Fibroblast of lung (primary cell): ENCODE data around the gene IGF1.

ENCODE experiments used
- EZH2 ChIP-seq: IDR thresholded peaks from 2 replicates; pipeline ENCODE4 v1.5.1; 2012; ENCODE audit warnings: low read length, control low read depth, mild to moderate bottlenecking; ENCODE audit errors: missing control alignments
- TF ChIP-seq, protein P1 (sequence below), 2 donors: IDR thresholded peaks in 1 of 2; conservative IDR thresholded peaks in 1 of 2; 1 replicate in 1 of 2; 2 replicates in 1 of 2; pipeline ENCODE4 v1.5.1; 2011 to 2012; ENCODE audit warnings: low read length in 2 of 2, control low read depth in 1 of 2, inconsistent platforms in 1 of 2, low read depth in 1 of 2, mild to moderate bottlenecking in 1 of 2

DNA sequence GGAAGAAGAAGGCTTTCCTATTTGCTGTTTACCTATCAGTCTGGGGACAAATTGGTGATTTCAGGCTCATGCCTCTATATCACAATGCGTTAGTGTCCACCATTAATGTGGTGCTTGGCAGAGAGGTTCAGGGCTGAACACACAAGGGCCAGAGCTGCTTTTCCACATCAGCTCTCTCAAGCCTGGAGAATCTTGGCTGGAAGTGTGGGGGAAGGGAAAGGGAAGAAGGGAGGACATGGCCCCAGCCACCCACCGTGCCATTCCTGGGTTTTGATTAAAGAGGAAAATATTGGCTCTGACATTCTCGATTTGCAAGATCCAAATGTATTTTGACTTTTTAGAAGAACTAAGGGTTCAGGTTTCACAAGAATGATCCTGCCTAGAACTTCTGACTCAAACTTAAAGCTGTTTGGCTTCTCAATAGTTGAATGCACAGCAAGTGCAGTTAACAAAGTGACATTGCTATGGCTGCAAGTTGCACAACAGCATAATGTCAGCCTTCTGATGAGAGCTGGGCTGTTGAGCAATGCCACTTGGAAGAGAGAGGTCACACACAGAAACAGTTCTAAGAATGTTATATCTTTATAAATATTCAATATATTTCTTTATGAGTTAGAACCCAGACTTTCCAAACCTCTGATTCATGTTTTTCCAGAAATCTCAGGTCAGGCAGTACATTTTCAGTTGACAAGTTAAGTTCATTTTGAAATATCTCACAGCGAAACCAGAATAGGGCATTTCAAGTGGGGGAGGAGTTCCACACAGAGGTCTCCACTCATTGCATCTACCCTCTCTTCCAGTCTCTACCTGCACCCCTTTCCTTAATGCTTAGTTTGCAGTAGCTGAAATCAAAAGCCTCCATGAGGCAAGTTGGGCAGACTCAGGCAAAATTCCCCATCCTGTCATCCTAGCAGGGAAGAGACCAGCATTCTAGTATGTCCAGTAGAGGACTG lies 25.3 kb downstream of the IGF1 start:
- TF ChIP-seq, protein P1, sequence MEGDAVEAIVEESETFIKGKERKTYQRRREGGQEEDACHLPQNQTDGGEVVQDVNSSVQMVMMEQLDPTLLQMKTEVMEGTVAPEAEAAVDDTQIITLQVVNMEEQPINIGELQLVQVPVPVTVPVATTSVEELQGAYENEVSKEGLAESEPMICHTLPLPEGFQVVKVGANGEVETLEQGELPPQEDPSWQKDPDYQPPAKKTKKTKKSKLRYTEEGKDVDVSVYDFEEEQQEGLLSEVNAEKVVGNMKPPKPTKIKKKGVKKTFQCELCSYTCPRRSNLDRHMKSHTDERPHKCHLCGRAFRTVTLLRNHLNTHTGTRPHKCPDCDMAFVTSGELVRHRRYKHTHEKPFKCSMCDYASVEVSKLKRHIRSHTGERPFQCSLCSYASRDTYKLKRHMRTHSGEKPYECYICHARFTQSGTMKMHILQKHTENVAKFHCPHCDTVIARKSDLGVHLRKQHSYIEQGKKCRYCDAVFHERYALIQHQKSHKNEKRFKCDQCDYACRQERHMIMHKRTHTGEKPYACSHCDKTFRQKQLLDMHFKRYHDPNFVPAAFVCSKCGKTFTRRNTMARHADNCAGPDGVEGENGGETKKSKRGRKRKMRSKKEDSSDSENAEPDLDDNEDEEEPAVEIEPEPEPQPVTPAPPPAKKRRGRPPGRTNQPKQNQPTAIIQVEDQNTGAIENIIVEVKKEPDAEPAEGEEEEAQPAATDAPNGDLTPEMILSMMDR (conservative IDR thresholded peaks at IDR 0.05 in 1 of 2, IDR thresholded peaks at IDR 0.05 in 1 of 2; ENCODE audit: low read depth in 1 of 2, low read length in 2 of 2): no peak
- no peak for TF ChIP-seq EZH2
